GM12878 (cell line): ENCODE measurements around the gene RNFT2.

ENCODE experiments used
- BHLHE40 ChIP-seq, 2 experiments: fragments of 450-650 bp in 1 of 2; IDR thresholded peaks; 2 replicates each; pipeline ENCODE4 v1.6.1; 2011 to 2017; ENCODE audit warnings: low read depth in 2 of 2, borderline replicate concordance in 1 of 2, improper control_type of control experiment in 1 of 2, low read length in 1 of 2, mild to moderate bottlenecking in 1 of 2
- CBX5 ChIP-seq: sonication (generic); IDR thresholded peaks from 2 replicates; pipeline ENCODE4 v1.6.1; 2016; ENCODE audit warnings: low read depth, moderate library complexity, mild to moderate bottlenecking, inconsistent platforms
- CTCF ChIP-seq, 3 experiments: IDR thresholded peaks in 2 of 3; conservative IDR thresholded peaks in 1 of 3; 2 replicates each; pipeline ENCODE4 v1.5.1; 2011; ENCODE audit warnings: low read depth in 3 of 3, low read length in 3 of 3, mild to moderate bottlenecking in 3 of 3, control low read depth in 2 of 3, moderate library complexity in 2 of 3, inconsistent platforms in 1 of 3, mixed read lengths in 1 of 3; ENCODE audit not compliant: control insufficient read depth in 2 of 3, insufficient read depth in 1 of 3; ENCODE audit errors: extremely low read depth in 1 of 3
- YY1 ChIP-seq: IDR thresholded peaks from 2 replicates; pipeline ENCODE4 v1.6.1; 2011; ENCODE audit warnings: low read depth, mild to moderate bottlenecking, low read length

- TF ChIP-seq CTCF (IDR thresholded peaks at IDR 0.05 in 2 of 3, conservative IDR thresholded peaks at IDR 0.05 in 1 of 3; ENCODE audit: control insufficient read depth in 2 of 3, extremely low read depth in 1 of 3, insufficient read depth in 1 of 3, low read depth in 3 of 3, low read length in 3 of 3): no peak
- TF ChIP-seq CBX5: no peak
- no peak for TF ChIP-seq BHLHE40 (IDR thresholded peaks at IDR 0.05; ENCODE audit: borderline replicate concordance in 1 of 2, low read depth in 2 of 2, low read length in 1 of 2)
- no peak for TF ChIP-seq YY1
These were observed 27.2 kb downstream of the RNFT2 start for GRCh38 chr12:116765271-116765670.
